PC-9 (cell line): Measurements from ENCODE around the gene C3. TPM values are rescaled to one million over a fixed set of nuclear protein-coding genes. Genes with fewer than 3 reads are reported as not detected.

Experiments
- BruUV-seq: library from RNA; stranded (reverse); fragments of 400-500 nt; replicated peaks from 2 replicates; lab custom pipeline; 2021; lab: Mats Ljungman, UMichigan
- CTCF ChIA-PET: fragments of 300-600 bp; sonication (Branson Sonifier 250); formaldehyde crosslinking; loops from one replicate; lab custom pipeline; 2022; ENCODE audit warnings: antibody characterized with exemption; lab: Charles Lee
- POLR2A ChIA-PET: fragments of 300-600 bp; sonication (Branson Sonifier 250); formaldehyde crosslinking; loops from one replicate; lab custom pipeline; 2022; ENCODE audit warnings: antibody characterized with exemption; ENCODE audit not compliant: unreplicated experiment; lab: Charles Lee
- DNase-seq, 2 experiments: peaks; one replicate each; pipeline versions ENCODE4 v3.0.0 to v3.0.0-alpha.2; 2015 to 2022; ENCODE audit warnings: mixed read lengths in 1 of 2
- H2AFZ ChIP-seq: fragments of 200-600 bp; sonication (generic); 2 replicates; pipeline ENCODE4 v1.8.1; 2017; ENCODE audit warnings: antibody characterized with exemption
- H3F3A ChIP-seq: fragments of 200-600 bp; sonication (generic); 2 replicates; pipeline ENCODE4 v1.8.1; 2017; ENCODE audit warnings: antibody characterized with exemption, mild to moderate bottlenecking, low read depth; ENCODE audit not compliant: insufficient read depth
- H3K27ac ChIP-seq: fragments of 200-600 bp; sonication (generic); 2 replicates; pipeline ENCODE4 v1.6.1; 2016; ENCODE audit warnings: mixed run types
- H3K27me3 ChIP-seq: fragments of 200-600 bp; sonication (generic); 2 replicates; pipeline ENCODE4 v1.6.1; 2016; ENCODE audit warnings: low read depth, mixed run types; ENCODE audit not compliant: insufficient read depth
- H3K36me3 ChIP-seq: fragments of 200-600 bp; sonication (generic); 2 replicates; pipeline ENCODE4 v1.6.1; 2016; ENCODE audit warnings: low read depth, mixed run types
- H3K4me1 ChIP-seq: fragments of 200-600 bp; sonication (generic); replicated peaks from 2 replicates; pipeline ENCODE4 v1.6.1; 2016; ENCODE audit warnings: mixed run types; ENCODE audit not compliant: insufficient read depth
- H3K4me2 ChIP-seq: fragments of 200-600 bp; sonication (generic); 2 replicates; pipeline ENCODE4 v1.6.1; 2017; ENCODE audit warnings: mixed run types
- H3K4me3 ChIP-seq: fragments of 200-600 bp; sonication (generic); 2 replicates; pipeline ENCODE4 v1.6.1; 2016; ENCODE audit warnings: mixed run types
- H3K79me2 ChIP-seq: fragments of 200-600 bp; sonication (generic); 2 replicates; pipeline ENCODE4 v1.6.1; 2017; ENCODE audit warnings: low read depth, mixed run types
- H3K9me2 ChIP-seq: fragments of 200-600 bp; sonication (generic); 2 replicates; pipeline ENCODE4 v1.8.1; 2017; ENCODE audit warnings: mild to moderate bottlenecking; ENCODE audit not compliant: insufficient read depth
- H3K9me3 ChIP-seq: fragments of 200-600 bp; sonication (generic); 2 replicates; pipeline ENCODE4 v1.8.1; 2016; ENCODE audit warnings: low read depth; ENCODE audit not compliant: insufficient read depth
- H4K20me1 ChIP-seq: fragments of 200-600 bp; sonication (generic); 2 replicates; pipeline ENCODE4 v1.8.1; 2017; ENCODE audit not compliant: insufficient read depth
- CTCF ChIP-seq: fragments of 200-600 bp; sonication (generic); conservative IDR thresholded peaks from 2 replicates; pipeline ENCODE4 v1.6.1; 2017; ENCODE audit warnings: mixed run types, antibody characterized with exemption, mild to moderate bottlenecking, moderate library complexity
- EZH2 ChIP-seq: fragments of 200-600 bp; sonication (generic); IDR thresholded peaks from 2 replicates; pipeline ENCODE4 v1.8.0; 2017; ENCODE audit warnings: antibody characterized with exemption, low read depth
- intact Hi-C: fragments of 100-400 bp; cut with micrococcal nuclease; formaldehyde crosslinking; loops from one replicate; pipeline ENCODE4 v1.10.0; 2022; ENCODE audit not compliant: unreplicated experiment
- total RNA-seq: library from RNA; stranded (reverse); gene quantifications from 2 replicates; pipeline ENCODE4 v1.2.3, GENCODE V29; 2021

Gene C3
- total RNA-seq, 1 experiment from 2014 or later = 130 TPM

GRCh38 chr19:6719992-6720368 is 470 bp downstream of the C3 start:
- TSS peak; percentile 77 for BruUV-seq
- H3K4me1 ChIP-seq = peaks cover 47% of the 10 kb centered on the region
- peaks cover 30% of the 10 kb centered on the region for H3F3A ChIP-seq
- H2AFZ ChIP-seq = no peak overlapping the region
- no peaks in the 10 kb centered on the region for H4K20me1 ChIP-seq
- H3K4me2 ChIP-seq = peak overlapping the region; percentile 96
- ChIA-PET POLR2A (no interaction called here), CTCF (interaction anchor here (0.6 to 0.7 kb wide), 2 partner anchors 45 to 143 kb away, joined by 3 read pairs; no protein-coding TSS in a partner anchor)
- H3K79me2 ChIP-seq = peaks cover 15% of the 10 kb centered on the region
- no peak for TF ChIP-seq EZH2
- TF ChIP-seq CTCF = no peak
- H3K27ac ChIP-seq = peak overlapping the region; percentile 77
- H3K9me3 ChIP-seq = no peaks in the 10 kb centered on the region
- H3K4me3 ChIP-seq = peak overlapping the region; percentile 64
- no peaks in the 10 kb centered on the region for H3K27me3 ChIP-seq
- DNase-seq = no peak
- no peaks in the 10 kb centered on the region for H3K36me3 ChIP-seq
- no peaks in the 10 kb centered on the region for H3K9me2 ChIP-seq
- intact Hi-C loops = no loop called here

GRCh38 chr19:6719540-6719861 is 949 bp downstream of the C3 start:
- no peak for DNase-seq
- Histone ChIP-seq H3K27ac (0 out of 2 replicates have a peak overlapping the region, but pooled peaks have one; percentile 77), H3F3A (peaks cover 30% of the 10 kb centered on the region), H3K4me2 (peak overlapping the region; percentile 96), H2AFZ (no peak overlapping the region), H3K9me3 (no peaks in the 10 kb centered on the region), H4K20me1 (no peaks in the 10 kb centered on the region), H3K9me2 (no peaks in the 10 kb centered on the region), H3K4me1 (peaks cover 47% of the 10 kb centered on the region), H3K79me2 (peaks cover 15% of the 10 kb centered on the region), H3K36me3 (no peaks in the 10 kb centered on the region), H3K4me3 (peak overlapping the region; percentile 64), H3K27me3 (no peaks in the 10 kb centered on the region)
- intact Hi-C loops = no loop called here
- no peak for TF ChIP-seq EZH2
- TF ChIP-seq CTCF = no peak
- CTCF ChIA-PET = no interaction called here
- POLR2A ChIA-PET = no interaction called here
- no TSS peak for BruUV-seq

GRCh38 chr19:6718741-6719539 is 1.5 kb downstream of the C3 start:
- ChIA-PET POLR2A (interaction anchor here (0.6 kb wide), 1 partner anchor 348 kb away, joined by 4 read pairs; no protein-coding TSS in a partner anchor), CTCF (no interaction called here)
- H3K36me3 ChIP-seq = no peaks in the 10 kb centered on the region
- peaks cover 29% of the 10 kb centered on the region for H3F3A ChIP-seq
- peak overlapping the region; percentile 64 for H3K4me3 ChIP-seq
- DNase-seq = peak in 1 of 2 experiments; percentile 49
- intact Hi-C loops = no loop called here
- no peaks in the 10 kb centered on the region for H3K9me2 ChIP-seq
- H3K27ac ChIP-seq = 0 out of 2 replicates have a peak overlapping the region, but pooled peaks have one; percentile 77
- H3K4me2 ChIP-seq = peak overlapping the region; percentile 96
- no peak for TF ChIP-seq EZH2
- no peak for TF ChIP-seq CTCF
- no peaks in the 10 kb centered on the region for H3K9me3 ChIP-seq
- H3K27me3 ChIP-seq = no peaks in the 10 kb centered on the region
- H3K79me2 ChIP-seq = peaks cover 15% of the 10 kb centered on the region
- no peak overlapping the region for H2AFZ ChIP-seq
- peaks cover 47% of the 10 kb centered on the region for H3K4me1 ChIP-seq
- H4K20me1 ChIP-seq = no peaks in the 10 kb centered on the region
- no TSS peak for BruUV-seq
